ENCODE measurements around the gene BEND7.

BEND7 gene

GRCh38 chr10:13462551-13462950 lies 66.3 kb downstream of the BEND7 start:
- Histone ChIP-seq H3F3A (ENCODE audit: control insufficient read depth, insufficient read depth) (no peaks in the 10 kb centered on the region), H3K27ac (ENCODE audit: low read depth, low read length) (no peak overlapping the region), H3K4me2 (ENCODE audit: low read length) (no peak overlapping the region), H3K27me3 (ENCODE audit: control insufficient read depth, low read length) (peaks cover 3% of the 10 kb centered on the region; the same call in 1 of the 2 replicates), H4K20me1 (ENCODE audit: control insufficient read depth, insufficient read depth, low read depth, low read length) (no peaks in the 10 kb centered on the region), H3K4me1 (ENCODE audit: control insufficient read depth, low read length) (no peaks in the 10 kb centered on the region), H3K9me2 (replicated peaks; ENCODE audit: control insufficient read depth, low read length) (no peaks in the 10 kb centered on the region), H3K36me3 (ENCODE audit: control insufficient read depth, low read length) (no peaks in the 10 kb centered on the region), H3K79me2 (ENCODE audit: control insufficient read depth, low read length) (no peaks in the 10 kb centered on the region), H3K9me3 (ENCODE audit: control insufficient read depth, insufficient read depth, low read length) (no peaks in the 10 kb centered on the region; the same call in 1 of the 2 replicates), H3K4me3 (ENCODE audit: low read length) (no peak overlapping the region)
- TF ChIP-seq CTCF (IDR thresholded peaks at IDR 0.05; ENCODE audit: low read depth, low read length, poor library complexity, severe bottlenecking) (no peak), EZH2phosphoT487 (IDR thresholded peaks at IDR 0.05; ENCODE audit: borderline replicate concordance, low read length) (no peak)

GRCh38 chr10:13458687-13459012 lies 70.2 kb downstream of the BEND7 start:
- H3K4me2 ChIP-seq (ENCODE audit: low read length), result no peak overlapping the region
- no peak for TF ChIP-seq EZH2phosphoT487 (IDR thresholded peaks at IDR 0.05; ENCODE audit: borderline replicate concordance, low read length)
- no peak for TF ChIP-seq CTCF (IDR thresholded peaks at IDR 0.05; ENCODE audit: low read depth, low read length, poor library complexity, severe bottlenecking)
- no peak overlapping the region for H3K4me3 ChIP-seq (ENCODE audit: low read length)
- H4K20me1 ChIP-seq (ENCODE audit: control insufficient read depth, insufficient read depth, low read depth, low read length), result no peaks in the 10 kb centered on the region
- H3F3A ChIP-seq (ENCODE audit: control insufficient read depth, insufficient read depth), result no peaks in the 10 kb centered on the region
- peaks cover 6% of the 10 kb centered on the region for H3K27me3 ChIP-seq (ENCODE audit: control insufficient read depth, low read length)
- H3K27ac ChIP-seq (ENCODE audit: low read depth, low read length), result no peak overlapping the region
- H3K79me2 ChIP-seq (ENCODE audit: control insufficient read depth, low read length), result no peaks in the 10 kb centered on the region
- H3K36me3 ChIP-seq (ENCODE audit: control insufficient read depth, low read length), result no peaks in the 10 kb centered on the region
- H3K9me3 ChIP-seq (ENCODE audit: control insufficient read depth, insufficient read depth, low read length), result no peaks in the 10 kb centered on the region; the same call in 1 of the 2 replicates
- H3K4me1 ChIP-seq (ENCODE audit: control insufficient read depth, low read length), result no peaks in the 10 kb centered on the region
- no peaks in the 10 kb centered on the region for H3K9me2 ChIP-seq (replicated peaks; ENCODE audit: control insufficient read depth, low read length)

GRCh38 chr10:13457958-13458686 lies 70.7 kb downstream of the BEND7 start:
- TF ChIP-seq CTCF (IDR thresholded peaks at IDR 0.05; ENCODE audit: low read depth, low read length, poor library complexity, severe bottlenecking) (no peak), EZH2phosphoT487 (IDR thresholded peaks at IDR 0.05; ENCODE audit: borderline replicate concordance, low read length) (no peak)
- Histone ChIP-seq H3K4me2 (ENCODE audit: low read length) (no peak overlapping the region), H3K4me3 (ENCODE audit: low read length) (no peak overlapping the region), H3K4me1 (ENCODE audit: control insufficient read depth, low read length) (no peaks in the 10 kb centered on the region), H3K9me3 (ENCODE audit: control insufficient read depth, insufficient read depth, low read length) (no peaks in the 10 kb centered on the region; the same call in 1 of the 2 replicates), H3K36me3 (ENCODE audit: control insufficient read depth, low read length) (no peaks in the 10 kb centered on the region), H3K27me3 (ENCODE audit: control insufficient read depth, low read length) (peaks cover 6% of the 10 kb centered on the region), H4K20me1 (ENCODE audit: control insufficient read depth, insufficient read depth, low read depth, low read length) (no peaks in the 10 kb centered on the region), H3K79me2 (ENCODE audit: control insufficient read depth, low read length) (no peaks in the 10 kb centered on the region), H3K9me2 (replicated peaks; ENCODE audit: control insufficient read depth, low read length) (no peaks in the 10 kb centered on the region), H3K27ac (ENCODE audit: low read depth, low read length) (no peak overlapping the region), H3F3A (ENCODE audit: control insufficient read depth, insufficient read depth) (no peaks in the 10 kb centered on the region)
